GM23248 (cell line): ENCODE results near the gene PALD1. TPM values are rescaled to one million over a fixed set of nuclear protein-coding genes. Genes with fewer than 3 reads are reported as not detected.

Experiments used
- DNase-seq: peaks from one replicate; pipeline ENCODE4 v3.0.0-alpha.2; 2015
- H2AFZ ChIP-seq: fragments of 200-600 bp; sonication (generic); 2 replicates; pipeline ENCODE4 v1.6.1; 2016; ENCODE audit warnings: antibody characterized with exemption
- H3F3A ChIP-seq: fragments of 200-600 bp; sonication (generic); 2 replicates; pipeline ENCODE4 v1.6.1; 2016; ENCODE audit warnings: mild to moderate bottlenecking, antibody characterized with exemption, mixed run types; ENCODE audit not compliant: insufficient read depth
- H3K27ac ChIP-seq: fragments of 200-600 bp; sonication (generic); 2 replicates; pipeline ENCODE4 v1.5.1; 2016; ENCODE audit warnings: mild to moderate bottlenecking
- H3K27me3 ChIP-seq: fragments of 200-600 bp; sonication (generic); replicated peaks from 2 replicates; pipeline ENCODE4 v1.6.1; 2016; ENCODE audit warnings: mild to moderate bottlenecking; ENCODE audit not compliant: insufficient read depth
- H3K36me3 ChIP-seq: fragments of 200-600 bp; sonication (generic); 2 replicates; pipeline ENCODE4 v1.6.1; 2016; ENCODE audit warnings: low read depth, mild to moderate bottlenecking
- H3K4me1 ChIP-seq: fragments of 200-600 bp; sonication (generic); 2 replicates; pipeline ENCODE4 v1.6.1; 2016; ENCODE audit warnings: mild to moderate bottlenecking; ENCODE audit not compliant: insufficient read depth
- H3K4me2 ChIP-seq: fragments of 200-600 bp; sonication (generic); one replicate; pipeline ENCODE4 v1.6.1; 2016; ENCODE audit warnings: mild to moderate bottlenecking; ENCODE audit not compliant: unreplicated experiment
- H3K4me3 ChIP-seq: fragments of 200-600 bp; sonication (generic); 2 replicates; pipeline ENCODE4 v1.5.1; 2016; ENCODE audit warnings: mild to moderate bottlenecking
- H3K79me2 ChIP-seq: fragments of 200-600 bp; sonication (generic); 2 replicates; pipeline ENCODE4 v1.6.1; 2016; ENCODE audit warnings: mild to moderate bottlenecking; ENCODE audit not compliant: insufficient read depth
- H3K9ac ChIP-seq: fragments of 200-600 bp; sonication (generic); 2 replicates; pipeline ENCODE4 v1.6.1; 2016; ENCODE audit warnings: mild to moderate bottlenecking
- H3K9me2 ChIP-seq: fragments of 200-600 bp; sonication (generic); 2 replicates; pipeline ENCODE4 v1.6.1; 2016; ENCODE audit warnings: mixed run types, mild to moderate bottlenecking, moderate library complexity; ENCODE audit not compliant: insufficient read depth
- H3K9me3 ChIP-seq: fragments of 200-600 bp; sonication (generic); one replicate; pipeline ENCODE4 v1.6.1; 2017; ENCODE audit warnings: low read depth
- H4K20me1 ChIP-seq: fragments of 200-600 bp; sonication (generic); 2 replicates; pipeline ENCODE4 v1.6.0; 2016; ENCODE audit not compliant: insufficient read depth
- EZH2 ChIP-seq: fragments of 200-600 bp; sonication (generic); IDR thresholded peaks from 2 replicates; pipeline ENCODE4 v1.6.1; 2018; ENCODE audit warnings: antibody characterized with exemption, mild to moderate bottlenecking; ENCODE audit not compliant: insufficient read depth, poor library complexity, severe bottlenecking
- EZH2phosphoT487 ChIP-seq: fragments of 200-600 bp; sonication (generic); IDR thresholded peaks from 2 replicates; pipeline ENCODE4 v1.6.1; 2018; ENCODE audit warnings: antibody characterized with exemption, moderate library complexity, mild to moderate bottlenecking, low read depth; ENCODE audit not compliant: insufficient read depth
- WGBS, 2 experiments: methylation state at CpG; one replicate each; pipeline ENCODE4 v1.1.6; 2015 to 2017; ENCODE audit warnings: low lambda C conversion rate in 2 of 2, low coverage in 1 of 2; ENCODE audit errors: missing lambda C conversion rate in 2 of 2; 5-methylcytosine and 5-hydroxymethylcytosine counted together
- in situ Hi-C: fragments of 300-500 bp; cut with MboI; formaldehyde crosslinking; loops from 2 replicates; pipeline ENCODE4 v1.15.0; 2020
- polyA plus RNA-seq: library from polyadenylated mRNA; unstranded; fragments of >200 nt; fragmentation: Nextera tagmentation; extraction: Ambion mirVana; gene quantifications from 2 replicates; pipeline ENCODE4 v1.2.1, GENCODE V29; 2016
- total RNA-seq: library from RNA; depleted of rRNA; stranded (reverse); fragments of >200 nt; shearing (Covaris generic); gene quantifications from 2 replicates; pipeline ENCODE4 v1.2.3, GENCODE V29; 2014

Gene PALD1
- total and polyA plus RNA-seq, 2 experiments from 2014 or later, result not detected

GRCh38 chr10:70600512-70601395 lies 122.2 kb downstream of the PALD1 start:
- no peaks in the 10 kb centered on the region for H3K79me2 ChIP-seq
- in situ Hi-C loops, result no loop called here
- H3K36me3 ChIP-seq, result no peaks in the 10 kb centered on the region
- 82 to 86% methylated on average over 23 to 24 of the region's 24 CpGs for WGBS, 2 experiments
- no peak overlapping the region for H3K9ac ChIP-seq
- DNase-seq, result no peak
- no peak overlapping the region for H3K4me3 ChIP-seq
- H3F3A ChIP-seq, result no peaks in the 10 kb centered on the region
- TF ChIP-seq EZH2, result no peak
- TF ChIP-seq EZH2phosphoT487, result no peak
- no peaks in the 10 kb centered on the region for H4K20me1 ChIP-seq
- no peaks in the 10 kb centered on the region for H3K27me3 ChIP-seq
- no peaks in the 10 kb centered on the region for H3K9me2 ChIP-seq
- H3K4me1 ChIP-seq, result no peaks in the 10 kb centered on the region
- H3K9me3 ChIP-seq, result no peaks in the 10 kb centered on the region
- H3K27ac ChIP-seq, result no peak overlapping the region
- no peak overlapping the region for H2AFZ ChIP-seq
- H3K4me2 ChIP-seq, result no peak overlapping the region

- H3K79me2 ChIP-seq, result no peaks in the 10 kb centered on the region
- no peaks in the 10 kb centered on the region for H4K20me1 ChIP-seq
- H3K27ac ChIP-seq, result no peak overlapping the region
- no peak for DNase-seq
- no peak for TF ChIP-seq EZH2
- TF ChIP-seq EZH2phosphoT487, result no peak
- H3K9me2 ChIP-seq, result no peaks in the 10 kb centered on the region
- H3K4me3 ChIP-seq, result no peak overlapping the region
- H2AFZ ChIP-seq, result no peak overlapping the region
- H3K36me3 ChIP-seq, result no peaks in the 10 kb centered on the region
- H3K9me3 ChIP-seq, result no peaks in the 10 kb centered on the region
- in situ Hi-C loops, result no loop called here
- H3F3A ChIP-seq, result no peaks in the 10 kb centered on the region
- WGBS, 2 experiments, result 74 to 77% methylated on average over 3 to 5 of the region's 5 CpGs
- H3K4me2 ChIP-seq, result no peak overlapping the region
- no peaks in the 10 kb centered on the region for H3K4me1 ChIP-seq
- no peak overlapping the region for H3K9ac ChIP-seq
- no peaks in the 10 kb centered on the region for H3K27me3 ChIP-seq
These were observed 123.2 kb downstream of the PALD1 start for GRCh38 chr10:70601746-70602145.

GRCh38 chr10:70602665-70603448 lies 124.3 kb downstream of the PALD1 start, which contains the start of gene PRF1:
TSS of gene PRF1 (minus strand) at chr10:70602741. CDS start at chr10:70600902, 1,839 bp downstream.
- Histone ChIP-seq H3K27me3 (no peaks in the 10 kb centered on the region), H3K9me3 (no peaks in the 10 kb centered on the region), H3K79me2 (no peaks in the 10 kb centered on the region), H3K4me3 (no peak within 1 kb of the TSS), H2AFZ (no peak within 1 kb of the TSS), H3K9ac (no peak within 1 kb of the TSS), H3K36me3 (no peaks in the 10 kb centered on the region), H3K27ac (no peak within 1 kb of the TSS), H3F3A (no peaks in the 10 kb centered on the region), H3K9me2 (no peaks in the 10 kb centered on the region), H3K4me2 (no peak within 1 kb of the TSS), H4K20me1 (no peaks in the 10 kb centered on the region), H3K4me1 (no peaks in the 10 kb centered on the region)
- 85 to 88% methylated on average over 21 of the region's 21 CpGs for WGBS, 2 experiments
- TF ChIP-seq EZH2phosphoT487, result no peak
- TF ChIP-seq EZH2, result no peak
- no peak for DNase-seq
- in situ Hi-C loops, result no loop called here

- no peak for TF ChIP-seq EZH2
- no peak for TF ChIP-seq EZH2phosphoT487
- no peak overlapping the region for H3K9ac ChIP-seq
- no peaks in the 10 kb centered on the region for H3K9me3 ChIP-seq
- H2AFZ ChIP-seq, result no peak overlapping the region
- H3K27me3 ChIP-seq, result no peaks in the 10 kb centered on the region
- no peak overlapping the region for H3K27ac ChIP-seq
- DNase-seq, result no peak
- no peaks in the 10 kb centered on the region for H3K79me2 ChIP-seq
- no peaks in the 10 kb centered on the region for H3F3A ChIP-seq
- in situ Hi-C loops, result no loop called here
- no peaks in the 10 kb centered on the region for H3K9me2 ChIP-seq
- H3K4me1 ChIP-seq, result no peaks in the 10 kb centered on the region
- H3K4me3 ChIP-seq, result no peak overlapping the region
- WGBS, 2 experiments, result 75 to 77% methylated on average over 7 of the region's 7 CpGs
- no peaks in the 10 kb centered on the region for H3K36me3 ChIP-seq
- H4K20me1 ChIP-seq, result no peaks in the 10 kb centered on the region
- no peak overlapping the region for H3K4me2 ChIP-seq
These were observed 124.9 kb downstream of the PALD1 start for GRCh38 chr10:70603449-70603801.
